NCI-H2196 treated with DMSO at 0.1 percent for 48 hours (cell line): ENCODE measurements around the gene ZFHX3.
"Not testable (repeated sequence)": the region's sequence is repeated elsewhere in the genome, so short reads cannot be mapped to it uniquely, and the experiment has no call there.

Source experiments
- DNase-seq: peaks from one replicate; lab custom pipeline; 2025; ENCODE audit not compliant: unreplicated experiment; lab: John Stamatoyannopoulos, UW

Gene ZFHX3

GRCh38 chr16:73023752-73024570 is 24.0 kb downstream of the ZFHX3 start:
- DNase-seq, result no peak

GRCh38 chr16:73023320-73023719 is 24.6 kb downstream of the ZFHX3 start:
- DNase-seq, result no peak

- no peak for DNase-seq
These were observed 25.4 kb downstream of the ZFHX3 start for GRCh38 chr16:73022534-73022933.

GRCh38 chr16:73021866-73022495 is 25.9 kb downstream of the ZFHX3 start:
- DNase-seq, result no peak

- no peak for DNase-seq
These were observed 27.5 kb downstream of the ZFHX3 start for GRCh38 chr16:73020409-73020884.

- no peak for DNase-seq
These were observed 28.2 kb downstream of the ZFHX3 start for GRCh38 chr16:73019457-73020362.

- DNase-seq, result no peak
These were observed 29.0 kb downstream of the ZFHX3 start for GRCh38 chr16:73018821-73019456.

- no peak for DNase-seq
These were observed 30.6 kb downstream of the ZFHX3 start for GRCh38 chr16:73017321-73017720.

GRCh38 chr16:73016488-73016830 is 31.5 kb downstream of the ZFHX3 start:
- peak; percentile 1 for DNase-seq

- DNase-seq, result peak; percentile 49
These were observed 32.1 kb downstream of the ZFHX3 start for GRCh38 chr16:73015612-73016487.

- DNase-seq, result no peak
These were observed 33.2 kb downstream of the ZFHX3 start for GRCh38 chr16:73014768-73015167.

- DNase-seq, result no peak
These were observed 34.0 kb downstream of the ZFHX3 start for GRCh38 chr16:73013974-73014373.

GRCh38 chr16:73012341-73012740 is 35.6 kb downstream of the ZFHX3 start:
- DNase-seq, result no peak

GRCh38 chr16:73011926-73012325 is 36.0 kb downstream of the ZFHX3 start:
- DNase-seq, result peak; percentile 60

- DNase-seq, result peak; percentile 52
These were observed 37.7 kb downstream of the ZFHX3 start for GRCh38 chr16:73010150-73010676.

- DNase-seq, result not testable (repeated sequence)
These were observed 38.2 kb downstream of the ZFHX3 start for GRCh38 chr16:73009710-73010109.

GRCh38 chr16:73006026-73006425 is 41.9 kb downstream of the ZFHX3 start:
- DNase-seq, result no peak

- no peak for DNase-seq
These were observed 45.1 kb downstream of the ZFHX3 start for GRCh38 chr16:73002866-73003265.

GRCh38 chr16:73000907-73001521 is 46.9 kb downstream of the ZFHX3 start:
- no peak for DNase-seq
